Measurements from ENCODE around the gene PLXNB3.

- TF ChIP-seq, protein P1, sequence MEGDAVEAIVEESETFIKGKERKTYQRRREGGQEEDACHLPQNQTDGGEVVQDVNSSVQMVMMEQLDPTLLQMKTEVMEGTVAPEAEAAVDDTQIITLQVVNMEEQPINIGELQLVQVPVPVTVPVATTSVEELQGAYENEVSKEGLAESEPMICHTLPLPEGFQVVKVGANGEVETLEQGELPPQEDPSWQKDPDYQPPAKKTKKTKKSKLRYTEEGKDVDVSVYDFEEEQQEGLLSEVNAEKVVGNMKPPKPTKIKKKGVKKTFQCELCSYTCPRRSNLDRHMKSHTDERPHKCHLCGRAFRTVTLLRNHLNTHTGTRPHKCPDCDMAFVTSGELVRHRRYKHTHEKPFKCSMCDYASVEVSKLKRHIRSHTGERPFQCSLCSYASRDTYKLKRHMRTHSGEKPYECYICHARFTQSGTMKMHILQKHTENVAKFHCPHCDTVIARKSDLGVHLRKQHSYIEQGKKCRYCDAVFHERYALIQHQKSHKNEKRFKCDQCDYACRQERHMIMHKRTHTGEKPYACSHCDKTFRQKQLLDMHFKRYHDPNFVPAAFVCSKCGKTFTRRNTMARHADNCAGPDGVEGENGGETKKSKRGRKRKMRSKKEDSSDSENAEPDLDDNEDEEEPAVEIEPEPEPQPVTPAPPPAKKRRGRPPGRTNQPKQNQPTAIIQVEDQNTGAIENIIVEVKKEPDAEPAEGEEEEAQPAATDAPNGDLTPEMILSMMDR (IDR thresholded peaks at IDR 0.05; ENCODE audit: low read length) = no peak
- no peak for TF ChIP-seq EZH2 (optimal IDR thresholded peaks at IDR 0.05; ENCODE audit: low read depth, low read length)
Measured at GRCh38 chrX:153776120-153776599, 12.1 kb downstream of the PLXNB3 start.

Measured in MM.1S (cell line).